ENCODE results near the gene KCNK15.
A peak's percentile ranks its signal among the peaks of the same experiment; 100 is the strongest.

Gene KCNK15

DNA sequence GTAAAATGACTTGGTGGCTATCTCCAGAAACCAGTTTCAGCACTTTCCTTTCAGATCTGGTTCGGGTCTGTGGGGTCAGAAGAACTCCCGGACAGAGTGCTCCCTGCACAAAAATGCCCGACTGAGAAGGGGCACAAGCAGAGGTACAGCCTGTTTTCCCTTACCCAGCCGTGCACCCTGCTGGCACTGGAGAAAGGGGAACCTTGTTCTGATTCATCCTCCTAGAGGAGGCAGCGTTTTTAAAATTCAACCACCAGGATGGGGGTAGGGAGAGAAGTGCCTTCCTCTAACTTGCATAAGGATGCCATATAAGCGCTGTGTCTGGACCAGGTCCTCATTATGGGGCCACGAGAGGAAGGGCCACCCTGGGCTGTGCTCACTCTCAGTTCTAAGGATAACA, 47.1 kb downstream of the KCNK15 start:
- no peak for DNase-seq

- no peak for DNase-seq
Measured at GRCh38 chr20:44795836-44796235, 50.2 kb downstream of the KCNK15 start.

GRCh38 chr20:44796311-44796710, 50.6 kb downstream of the KCNK15 start:
- DNase-seq = no peak

DNA sequence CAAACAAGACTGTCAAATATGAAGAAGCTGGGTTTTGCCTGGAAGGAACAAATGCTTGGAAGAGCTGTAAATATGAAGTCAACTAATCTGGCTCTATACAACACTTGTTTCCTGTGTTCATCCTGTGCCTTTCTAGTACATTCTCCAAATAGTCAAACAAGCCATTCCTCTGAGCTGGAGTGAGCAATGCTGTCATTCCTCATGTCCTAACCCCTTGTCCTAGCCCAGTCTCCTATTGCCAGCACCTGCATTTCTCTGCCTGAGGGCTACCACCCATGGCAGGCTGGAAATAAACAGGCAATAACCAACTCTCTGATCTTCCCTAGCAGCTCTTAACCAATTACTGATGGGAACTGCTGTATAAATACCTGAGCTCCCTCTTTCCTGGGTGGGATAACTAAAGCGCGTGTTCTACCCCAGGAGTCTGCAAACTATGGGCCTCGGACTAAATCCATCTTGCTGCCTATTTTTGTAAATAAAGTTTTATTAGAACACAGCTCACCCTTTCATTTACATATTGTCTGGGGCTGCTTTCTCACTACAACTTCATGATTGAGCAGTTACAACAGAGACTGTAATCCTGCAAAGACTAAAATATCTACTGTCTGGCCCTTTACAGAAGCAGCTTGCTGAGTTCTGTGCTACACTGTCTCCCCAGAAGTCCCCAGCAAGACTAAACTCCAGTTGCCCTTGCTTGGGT, 51.2 kb downstream of the KCNK15 start:
- DNase-seq = no peak

- DNase-seq = no peak
Measured at GRCh38 chr20:44799691-44800090, 54.0 kb downstream of the KCNK15 start.

- peak; percentile 2 for DNase-seq
Measured at GRCh38 chr20:44800391-44801046, 54.9 kb downstream of the KCNK15 start.

Data from CD4-positive, alpha-beta T cell treated with Interleukin-10 for 1 hour (primary cell).